Keratinocyte (primary cell): ENCODE results near the gene FTCD. TPM values are rescaled to one million over a fixed set of nuclear protein-coding genes. Genes with fewer than 3 reads are reported as not detected.

Source experiments
- DNase-seq: peaks from one replicate; pipeline ENCODE4 v3.0.0-alpha.2; 2011; ENCODE audit warnings: low read depth, missing footprints, low spot score
- FAIRE-seq: peaks from 2 replicates; lab custom pipeline; 2011; peaks lifted over from hg19 to GRCh38; lab: Jason Lieb, UNC
- H2AFZ ChIP-seq: 2 replicates; pipeline ENCODE4 v1.6.0; 2012; ENCODE audit warnings: low read length, control low read depth, inconsistent platforms; ENCODE audit not compliant: control insufficient read depth
- H3K27ac ChIP-seq: 2 replicates; pipeline ENCODE4 v1.5.1; 2011; ENCODE audit warnings: low read length; ENCODE audit not compliant: control insufficient read depth, insufficient read depth
- H3K27me3 ChIP-seq: 3 replicates; pipeline ENCODE4 v1.6.0; 2011; ENCODE audit warnings: low read length; ENCODE audit not compliant: control insufficient read depth, insufficient read depth; ENCODE audit errors: extremely low read depth
- H3K36me3 ChIP-seq, 2 experiments: 2 replicates in 1 of 2; 3 replicates in 1 of 2; pipeline ENCODE4 v1.5.1; 2011; ENCODE audit warnings: low read length in 2 of 2, mild to moderate bottlenecking in 1 of 2; ENCODE audit not compliant: control insufficient read depth in 2 of 2, insufficient read depth in 2 of 2; ENCODE audit errors: extremely low read depth in 1 of 2
- H3K4me1 ChIP-seq: 3 replicates; pipeline ENCODE4 v1.5.1; 2011; ENCODE audit warnings: low read length; ENCODE audit not compliant: control insufficient read depth, insufficient read depth; ENCODE audit errors: extremely low read depth
- H3K4me2 ChIP-seq: 3 replicates; pipeline ENCODE4 v1.6.0; 2011; ENCODE audit warnings: low read depth, low read length; ENCODE audit not compliant: control insufficient read depth, insufficient read depth; ENCODE audit errors: extremely low read depth
- H3K4me3 ChIP-seq, 3 experiments: fragments of 200-600 bp in 1 of 3; sonication (generic) in 1 of 3; 2 replicates in 2 of 3; 3 replicates in 1 of 3; pipeline ENCODE4 v1.5.1; 2011 to 2016; ENCODE audit warnings: low read length in 3 of 3, mild to moderate bottlenecking in 3 of 3, control low read depth in 2 of 3, inconsistent platforms in 1 of 3, low read depth in 1 of 3, mixed read lengths in 1 of 3, mixed run types in 1 of 3, moderate library complexity in 1 of 3; ENCODE audit not compliant: control insufficient read depth in 2 of 3, insufficient read depth in 2 of 3; ENCODE audit errors: extremely low read depth in 1 of 3
- H3K79me2 ChIP-seq: 2 replicates; pipeline ENCODE4 v1.6.0; 2012; ENCODE audit warnings: low read length; ENCODE audit not compliant: control insufficient read depth, insufficient read depth
- H3K9ac ChIP-seq: 3 replicates; pipeline ENCODE4 v1.6.0; 2011; ENCODE audit warnings: low read length; ENCODE audit not compliant: control insufficient read depth, insufficient read depth; ENCODE audit errors: extremely low read depth
- H3K9me1 ChIP-seq: 3 replicates; pipeline ENCODE4 v1.6.0; 2011; ENCODE audit warnings: low read length; ENCODE audit not compliant: control insufficient read depth, insufficient read depth; ENCODE audit errors: extremely low read depth
- H3K9me3 ChIP-seq: 2 replicates; pipeline ENCODE4 v1.5.1; 2012; ENCODE audit warnings: low read depth, low read length; ENCODE audit not compliant: control insufficient read depth
- H4K20me1 ChIP-seq: 3 replicates; pipeline ENCODE4 v1.6.0; 2011; ENCODE audit warnings: low read length; ENCODE audit not compliant: control insufficient read depth, insufficient read depth; ENCODE audit errors: extremely low read depth
- EZH2 ChIP-seq: IDR thresholded peaks from one replicate; pipeline ENCODE4 v1.6.1; 2012; ENCODE audit warnings: inconsistent platforms, mild to moderate bottlenecking, low read length, moderate library complexity
- dilution Hi-C: fragments of 300-500 bp; cut with MboI; formaldehyde crosslinking; loops from one replicate; pipeline ENCODE4 v1.7.0; 2020; ENCODE audit warnings: low sequenced_read_pairs; ENCODE audit not compliant: extremely low pct_ligation_motif_present
- polyA plus RNA-seq, 5 experiments: library from polyadenylated mRNA; depleted of rRNA in 3 of 5; stranded (reverse) in 3 of 5; stranded (forward) in 1 of 5; unstranded in 1 of 5; fragments of >200 nt; gene quantifications; 1 replicate in 1 of 5; 2 replicates in 3 of 5; 3 replicates in 1 of 5; pipeline versions ENCODE4 v1.2.1 to v1.2.3, GENCODE V29; 2011 to 2012; ENCODE audit warnings: missing spikeins in 2 of 5, low read depth in 1 of 5, low replicate concordance in 1 of 5
- TF ChIP-seq, protein P1 (sequence below), 3 experiments: IDR thresholded peaks in 1 of 3; conservative IDR thresholded peaks in 1 of 3; optimal IDR thresholded peaks in 1 of 3; 2 replicates in 2 of 3; 3 replicates in 1 of 3; pipeline versions ENCODE3 to v1.5.1; 2011; ENCODE audit warnings: low read length in 3 of 3, mild to moderate bottlenecking in 3 of 3, moderate library complexity in 2 of 3, control low read depth in 1 of 3, inconsistent platforms in 1 of 3; ENCODE audit not compliant: insufficient read depth in 2 of 3; ENCODE audit errors: extremely low read depth in 1 of 3

The FTCD gene
- polyA plus RNA-seq, 1 donor (not counting 4 experiments of a cell fraction or from before 2014, with no cell fraction given) = not detected

DNA sequence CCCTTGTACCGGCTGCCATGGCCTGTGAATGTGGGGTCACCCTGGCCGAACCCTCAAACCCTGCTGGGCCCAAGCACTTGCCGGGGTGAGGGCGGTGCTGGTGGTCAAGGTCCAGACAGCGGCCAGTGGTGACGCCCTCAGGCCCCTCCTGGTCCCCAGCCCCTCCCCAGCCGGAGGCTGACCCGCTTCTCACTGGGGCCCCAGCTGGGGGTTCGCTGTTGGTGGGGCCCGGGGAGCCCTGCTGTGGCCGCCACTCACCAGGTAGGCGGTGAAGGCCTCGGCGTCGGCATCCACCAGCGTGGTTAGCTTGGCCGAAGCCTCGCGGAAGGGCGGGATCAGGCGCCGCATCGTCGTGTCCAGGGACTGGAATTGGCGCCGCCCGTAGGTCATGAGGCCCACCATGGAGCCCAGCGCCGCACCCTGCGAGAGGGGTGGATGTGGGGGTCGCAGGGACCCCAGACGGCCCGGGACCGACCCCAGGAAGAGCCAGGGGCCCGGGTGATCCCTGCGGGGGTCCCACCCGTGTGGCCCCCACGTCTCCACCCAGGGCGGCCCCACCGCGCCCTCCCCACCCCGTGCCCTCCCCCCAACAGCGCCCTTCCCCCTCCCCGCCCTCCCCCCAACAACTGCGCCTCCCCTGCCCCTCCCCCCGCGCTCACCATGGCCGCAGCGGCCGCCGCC, 10.1 kb downstream of the FTCD start:
- H4K20me1 ChIP-seq = no peaks in the 10 kb centered on the region
- H3K4me1 ChIP-seq = no peaks in the 10 kb centered on the region
- no peak overlapping the region for H3K9ac ChIP-seq
- no peak overlapping the region for H3K27ac ChIP-seq
- peaks cover 4% of the 10 kb centered on the region for H3K27me3 ChIP-seq
- no peaks in the 10 kb centered on the region for H3K9me1 ChIP-seq
- DNase-seq = no peak
- no peaks in the 10 kb centered on the region for H3K36me3 ChIP-seq
- FAIRE-seq = no peak
- dilution Hi-C loops = no loop called here
- H3K9me3 ChIP-seq = no peaks in the 10 kb centered on the region
- H3K4me3 ChIP-seq = no peak overlapping the region
- H2AFZ ChIP-seq = no peak overlapping the region
- H3K4me2 ChIP-seq = no peak overlapping the region
- no peaks in the 10 kb centered on the region for H3K79me2 ChIP-seq
- TF ChIP-seq, protein P1, sequence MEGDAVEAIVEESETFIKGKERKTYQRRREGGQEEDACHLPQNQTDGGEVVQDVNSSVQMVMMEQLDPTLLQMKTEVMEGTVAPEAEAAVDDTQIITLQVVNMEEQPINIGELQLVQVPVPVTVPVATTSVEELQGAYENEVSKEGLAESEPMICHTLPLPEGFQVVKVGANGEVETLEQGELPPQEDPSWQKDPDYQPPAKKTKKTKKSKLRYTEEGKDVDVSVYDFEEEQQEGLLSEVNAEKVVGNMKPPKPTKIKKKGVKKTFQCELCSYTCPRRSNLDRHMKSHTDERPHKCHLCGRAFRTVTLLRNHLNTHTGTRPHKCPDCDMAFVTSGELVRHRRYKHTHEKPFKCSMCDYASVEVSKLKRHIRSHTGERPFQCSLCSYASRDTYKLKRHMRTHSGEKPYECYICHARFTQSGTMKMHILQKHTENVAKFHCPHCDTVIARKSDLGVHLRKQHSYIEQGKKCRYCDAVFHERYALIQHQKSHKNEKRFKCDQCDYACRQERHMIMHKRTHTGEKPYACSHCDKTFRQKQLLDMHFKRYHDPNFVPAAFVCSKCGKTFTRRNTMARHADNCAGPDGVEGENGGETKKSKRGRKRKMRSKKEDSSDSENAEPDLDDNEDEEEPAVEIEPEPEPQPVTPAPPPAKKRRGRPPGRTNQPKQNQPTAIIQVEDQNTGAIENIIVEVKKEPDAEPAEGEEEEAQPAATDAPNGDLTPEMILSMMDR (optimal IDR thresholded peaks at IDR 0.05 in 1 of 3, IDR thresholded peaks at IDR 0.05 in 1 of 3, conservative IDR thresholded peaks at IDR 0.05 in 1 of 3; ENCODE audit: extremely low read depth in 1 of 3, insufficient read depth in 2 of 3, low read length in 3 of 3) = no peak
- no peak for TF ChIP-seq EZH2

DNA sequence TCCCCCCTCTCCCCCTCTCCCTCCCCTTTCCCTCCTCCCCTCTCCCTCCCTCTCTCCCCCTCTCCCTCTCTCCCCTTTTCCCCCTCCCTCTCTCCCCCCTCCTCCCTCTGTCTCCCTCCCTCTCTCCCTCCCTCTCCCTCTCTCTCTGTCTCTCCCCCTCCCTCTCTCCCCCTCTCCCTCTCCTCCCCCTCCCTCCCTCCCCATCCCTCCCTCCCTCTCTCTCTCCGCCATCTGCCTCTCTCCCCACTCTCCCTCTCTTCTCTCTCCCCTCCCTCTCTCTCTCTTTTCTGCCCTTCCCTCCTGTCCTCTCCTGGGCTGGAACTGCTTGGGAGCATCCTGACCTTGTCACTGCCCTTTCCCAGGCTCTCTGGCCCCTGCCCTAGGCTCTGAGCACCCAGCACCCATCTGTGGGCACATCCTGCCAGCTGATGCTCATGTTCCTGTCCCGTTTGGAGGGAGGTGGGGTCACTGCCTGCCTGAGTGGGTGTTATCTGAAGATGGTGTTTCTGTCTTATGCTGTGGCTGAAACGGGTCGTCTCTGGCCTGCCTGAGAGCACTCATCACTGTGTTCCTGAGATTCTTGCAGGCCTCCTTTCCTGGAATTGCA, 10.8 kb downstream of the FTCD start:
- DNase-seq (no peak), FAIRE-seq (no peak)
- H3K4me1 ChIP-seq = no peaks in the 10 kb centered on the region
- H3K79me2 ChIP-seq = no peaks in the 10 kb centered on the region
- H2AFZ ChIP-seq = no peak overlapping the region
- H3K27ac ChIP-seq = no peak overlapping the region
- H3K36me3 ChIP-seq = no peaks in the 10 kb centered on the region
- H3K9me1 ChIP-seq = no peaks in the 10 kb centered on the region
- no peak overlapping the region for H3K4me2 ChIP-seq
- H4K20me1 ChIP-seq = no peaks in the 10 kb centered on the region
- peaks cover 7% of the 10 kb centered on the region for H3K27me3 ChIP-seq
- TF ChIP-seq, protein P1 (optimal IDR thresholded peaks at IDR 0.05 in 1 of 3, IDR thresholded peaks at IDR 0.05 in 1 of 3, conservative IDR thresholded peaks at IDR 0.05 in 1 of 3; ENCODE audit: extremely low read depth in 1 of 3, insufficient read depth in 2 of 3, low read length in 3 of 3) = no peak
- no peak for TF ChIP-seq EZH2
- dilution Hi-C loops = no loop called here
- H3K9me3 ChIP-seq = no peaks in the 10 kb centered on the region
- H3K9ac ChIP-seq = no peak overlapping the region
- no peak overlapping the region for H3K4me3 ChIP-seq
